Karpas-422 (cell line): ENCODE measurements around the gene SLC12A6. TPM values are rescaled to one million over a fixed set of nuclear protein-coding genes. Genes with fewer than 3 reads are reported as not detected.

ENCODE experiments used
- small RNA-seq: library from RNA; depleted of rRNA; stranded (forward); fragments of <200 nt; gene quantifications from one replicate; pipeline ENCODE3, GENCODE V24; 2014
- total RNA-seq: library from RNA; depleted of rRNA; stranded (reverse); fragments of >200 nt; shearing (Covaris generic); gene quantifications from 2 replicates; pipeline ENCODE4 v1.2.3, GENCODE V29; 2014; ENCODE audit warnings: low replicate concordance; rRNA removed

Gene SLC12A6
- total RNA-seq, 1 experiment from 2014 or later = 1.6 TPM

Small RNA genes lying within 50 kb of the gene (small RNA-seq; reads per million reads assigned to genes)
- not detected for gene MIR1233-1
- gene RF00019 = not detected

Other genes starting within 250 kb of the SLC12A6 start
- 33.4 and 42.6 TPM in 2 replicates for gene EMC7, start 235.9 kb downstream of the SLC12A6 start, total RNA-seq
- gene PGBD4, start 235.7 kb downstream of the SLC12A6 start, total RNA-seq = 5.2 and 6.4 TPM in 2 replicates
- 29.0 and 61.3 TPM in 2 replicates for gene KATNBL1, start 127.7 kb downstream of the SLC12A6 start, total RNA-seq
- gene EMC4, start 112.8 kb downstream of the SLC12A6 start, total RNA-seq = 94.0 and 217 TPM in 2 replicates
- 148 and 448 TPM in 2 replicates for gene NOP10, start 5.4 kb upstream of the SLC12A6 start, total RNA-seq
- gene NUTM1, start 5.5 kb upstream of the SLC12A6 start, total RNA-seq = not detected in 2 replicates
- gene LPCAT4, start 29.4 kb upstream of the SLC12A6 start, total RNA-seq = 37.6 and 40.8 TPM in 2 replicates
- 4.7 and 8.0 TPM in 2 replicates for gene GOLGA8A, start 100.0 kb upstream of the SLC12A6 start, total RNA-seq
- 96.7 and 186 TPM in 2 replicates for gene GOLGA8B, start 245.9 kb upstream of the SLC12A6 start, total RNA-seq